Thymus (tissue), 11 donors: Measurements from ENCODE around the gene THRB. TPM values are rescaled to one million over a fixed set of nuclear protein-coding genes. Genes with fewer than 3 reads are reported as not detected.

Experiments used
- DNase-seq, 9 donors: peaks; one replicate each; pipeline ENCODE4 v3.0.0-alpha.2; 2013; ENCODE audit warnings: low spot score in 9 of 9, low read depth in 6 of 9, missing footprints in 1 of 9
- H3K27ac ChIP-seq, 2 donors: one replicate each; pipeline ENCODE4 v1.5.1; 2013; ENCODE audit warnings: control low read depth in 1 of 2, low read depth in 1 of 2, low read length in 1 of 2, mild to moderate bottlenecking in 1 of 2, moderate library complexity in 1 of 2
- H3K27me3 ChIP-seq, 2 donors: one replicate each; pipeline ENCODE4 v1.5.1; 2013; ENCODE audit warnings: low read length in 1 of 2; ENCODE audit not compliant: control insufficient read depth in 2 of 2, insufficient read depth in 1 of 2
- H3K36me3 ChIP-seq, 2 donors: one replicate each; pipeline ENCODE4 v1.5.1; 2013; ENCODE audit warnings: low read length in 1 of 2, mild to moderate bottlenecking in 1 of 2, moderate library complexity in 1 of 2; ENCODE audit not compliant: control insufficient read depth in 2 of 2, insufficient read depth in 2 of 2
- H3K4me1 ChIP-seq, 2 donors: one replicate each; pipeline ENCODE4 v1.5.1; 2013; ENCODE audit warnings: low read length in 2 of 2; ENCODE audit not compliant: control insufficient read depth in 2 of 2, insufficient read depth in 2 of 2
- H3K4me3 ChIP-seq, 2 donors: one replicate each; pipeline ENCODE4 v1.5.1; 2013; ENCODE audit warnings: low read length in 2 of 2, control low read depth in 1 of 2, mild to moderate bottlenecking in 1 of 2
- H3K9me3 ChIP-seq, 2 donors: one replicate each; pipeline ENCODE4 v1.5.1; 2013; ENCODE audit warnings: low read length in 1 of 2, mild to moderate bottlenecking in 1 of 2; ENCODE audit not compliant: control insufficient read depth in 2 of 2, insufficient read depth in 1 of 2
- WGBS: extraction: QIAGEN DNeasy Blood & Tissue Kit; methylation state at CpG from one replicate; pipeline ENCODE4 v1.1.7; 2013; 5-methylcytosine and 5-hydroxymethylcytosine counted together
- polyA plus RNA-seq: library from polyadenylated mRNA; stranded (reverse); fragments of 200-250 nt; gene quantifications from one replicate; pipeline ENCODE4 v1.2.3, GENCODE V29; 2013
- total RNA-seq: library from RNA; stranded (reverse); fragments of 120-200 nt; gene quantifications from one replicate; pipeline ENCODE4 v1.2.4, GENCODE V29; 2013
- donor health status: healthy.

THRB gene
- total and polyA plus RNA-seq, 2 donors, result 2.2 to 3.5 TPM

DNA sequence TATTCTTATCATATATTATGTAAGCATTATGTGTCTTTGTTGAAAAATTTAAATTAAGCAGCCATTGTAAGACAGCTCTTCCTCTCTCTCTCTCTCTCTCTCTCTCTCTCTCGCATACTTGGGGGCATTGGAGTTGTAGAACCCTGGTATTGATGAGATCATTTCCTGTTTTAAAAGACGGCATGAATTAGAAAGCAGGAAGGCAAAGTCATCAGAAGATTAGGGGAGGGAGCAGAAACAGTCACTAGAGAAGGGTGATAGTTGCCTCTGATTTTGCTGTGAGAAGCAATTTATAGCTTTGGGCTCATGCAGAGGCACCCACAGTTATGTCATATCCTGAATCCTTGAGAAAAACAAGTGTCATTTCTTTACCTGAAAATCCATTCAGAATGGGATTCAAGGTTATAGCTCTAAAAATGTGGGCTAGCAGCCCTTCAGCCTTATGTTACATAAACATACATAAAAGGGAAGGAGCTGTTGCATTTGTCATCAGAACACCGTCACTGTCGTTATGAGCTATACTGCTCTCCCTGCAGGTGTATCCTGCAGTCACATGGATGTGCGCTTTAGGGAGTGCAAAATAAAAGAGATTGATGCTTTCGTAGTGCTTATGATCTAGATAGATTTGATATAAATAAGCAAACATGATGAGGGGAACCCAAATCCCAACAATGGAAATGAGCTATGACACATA, 335.7 kb downstream of the THRB start:
- no peak overlapping the region for H3K4me3 ChIP-seq
- DNase-seq, result peak in 1 of 9 donors; percentile 20
- H3K36me3 ChIP-seq, result no peaks in the 10 kb centered on the region
- H3K4me1 ChIP-seq, result peaks cover 0 to 4% of the 10 kb centered on the region in 2 donors
- no peak overlapping the region for H3K27ac ChIP-seq
- H3K27me3 ChIP-seq, result peaks cover 0 to 2% of the 10 kb centered on the region in 2 donors
- WGBS, result 10% methylated on average over 6 of the region's 6 CpGs
- no peaks in the 10 kb centered on the region for H3K9me3 ChIP-seq

DNA sequence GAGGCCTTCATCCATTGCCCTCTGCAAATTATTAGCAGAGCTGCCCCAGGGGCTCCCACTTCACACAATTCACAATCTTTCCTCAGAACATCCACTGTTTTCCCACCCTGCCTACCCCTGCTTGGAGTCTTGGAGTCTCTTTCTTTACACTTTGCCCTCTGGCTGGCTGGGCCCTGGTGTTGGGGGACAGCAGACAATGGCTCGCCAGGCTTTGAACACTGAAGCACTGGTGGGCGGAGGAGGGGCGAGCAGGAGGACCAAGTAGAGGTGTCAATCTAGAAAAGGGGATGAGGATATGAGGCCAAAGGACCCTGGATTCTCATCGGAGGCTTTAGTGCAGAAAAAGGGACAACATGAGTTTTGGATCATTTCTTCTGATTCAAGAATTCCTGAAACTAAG, 337.5 kb downstream of the THRB start:
- H3K27ac ChIP-seq, result no peak overlapping the region

DNA sequence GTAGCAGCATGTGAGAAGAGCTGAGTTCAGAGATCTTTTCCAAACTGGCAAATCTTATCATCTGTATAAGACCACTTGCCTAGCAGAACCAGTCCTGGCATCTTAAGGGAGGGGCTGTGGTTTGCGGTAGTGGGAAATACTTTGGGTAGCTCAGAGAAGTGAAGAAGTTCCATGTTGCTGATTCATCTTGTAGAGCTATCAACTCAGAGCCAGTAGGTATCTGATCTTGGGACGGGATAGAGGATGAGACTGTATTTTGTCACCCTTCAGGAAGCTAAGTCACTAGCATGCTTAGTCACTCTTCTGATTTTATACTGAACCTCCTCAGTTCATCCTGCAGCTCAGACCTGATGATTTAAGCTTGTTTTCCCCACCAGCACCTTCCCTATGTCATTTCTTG, 338.2 kb downstream of the THRB start:
- Histone ChIP-seq H3K4me3 (no peak overlapping the region), H3K27me3 (peaks cover 0 to 2% of the 10 kb centered on the region in 2 donors), H3K36me3 (no peaks in the 10 kb centered on the region), H3K9me3 (no peaks in the 10 kb centered on the region), H3K27ac (no peak overlapping the region), H3K4me1 (peaks cover 0 to 4% of the 10 kb centered on the region in 2 donors)
- 54% methylated on average over 2 of the region's 2 CpGs for WGBS
- DNase-seq, result no peak

More for the DNA sequence above, 337.5 kb downstream of the THRB start:
- H3K27me3 ChIP-seq, result peaks cover 0 to 2% of the 10 kb centered on the region in 2 donors
- no peak overlapping the region for H3K4me3 ChIP-seq
- no peaks in the 10 kb centered on the region for H3K9me3 ChIP-seq
- DNase-seq, result no peak
- H3K4me1 ChIP-seq, result peaks cover 0 to 4% of the 10 kb centered on the region in 2 donors
- 84% methylated on average over 4 of the region's 4 CpGs for WGBS
- no peaks in the 10 kb centered on the region for H3K36me3 ChIP-seq

DNA sequence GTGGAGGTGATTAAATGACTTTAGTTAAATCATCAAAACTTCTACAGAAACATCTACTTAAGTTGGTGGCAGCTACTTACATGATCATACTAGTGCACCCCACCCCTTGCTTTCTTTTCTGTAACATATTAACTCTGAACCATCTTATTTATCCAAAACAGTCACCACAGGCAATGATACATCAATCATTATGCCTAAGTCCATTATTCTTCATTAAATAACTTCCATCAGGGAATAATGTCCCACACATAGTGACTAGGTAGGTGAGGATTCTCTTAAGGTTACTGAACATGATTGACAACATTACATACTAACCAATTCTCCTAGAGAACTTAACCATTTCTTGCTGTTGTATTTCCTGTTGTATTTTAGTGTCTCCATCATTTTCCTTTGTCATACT, 339.4 kb downstream of the THRB start:
- H3K4me3 ChIP-seq, result no peak overlapping the region
- H3K9me3 ChIP-seq, result no peaks in the 10 kb centered on the region
- H3K27ac ChIP-seq, result no peak overlapping the region
- H3K4me1 ChIP-seq, result peaks cover 0 to 4% of the 10 kb centered on the region in 2 donors
- H3K36me3 ChIP-seq, result no peaks in the 10 kb centered on the region
- H3K27me3 ChIP-seq, result peaks cover 0 to 2% of the 10 kb centered on the region in 2 donors
- no peak for DNase-seq

DNA sequence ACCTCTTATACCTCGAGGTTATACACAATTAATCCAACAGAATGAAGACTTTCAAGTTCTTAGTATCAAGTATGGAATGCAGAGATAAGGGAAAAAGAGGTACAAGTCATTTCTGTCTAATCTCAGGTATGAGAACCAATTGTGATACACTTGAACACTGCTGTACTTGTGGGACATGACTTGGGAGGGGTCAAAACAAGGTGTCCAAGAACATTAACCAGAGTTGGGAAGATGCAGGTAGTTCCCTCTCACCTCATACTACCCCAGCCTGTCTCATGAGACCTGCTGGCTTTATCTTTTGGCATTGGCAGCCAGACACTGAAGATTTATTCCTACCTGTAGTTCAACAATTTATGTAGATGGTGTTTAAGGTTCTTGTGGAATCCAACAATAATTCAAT, 339.9 kb downstream of the THRB start:
- DNase-seq, result no peak
- H3K27me3 ChIP-seq, result no peaks in the 10 kb centered on the region
- peaks cover 0 to 4% of the 10 kb centered on the region in 2 donors for H3K4me1 ChIP-seq
- no peaks in the 10 kb centered on the region for H3K9me3 ChIP-seq
- H3K4me3 ChIP-seq, result no peak overlapping the region
- no peaks in the 10 kb centered on the region for H3K36me3 ChIP-seq
- WGBS, result 65% methylated on average over 1 of the region's 1 CpG
- no peak overlapping the region for H3K27ac ChIP-seq

DNA sequence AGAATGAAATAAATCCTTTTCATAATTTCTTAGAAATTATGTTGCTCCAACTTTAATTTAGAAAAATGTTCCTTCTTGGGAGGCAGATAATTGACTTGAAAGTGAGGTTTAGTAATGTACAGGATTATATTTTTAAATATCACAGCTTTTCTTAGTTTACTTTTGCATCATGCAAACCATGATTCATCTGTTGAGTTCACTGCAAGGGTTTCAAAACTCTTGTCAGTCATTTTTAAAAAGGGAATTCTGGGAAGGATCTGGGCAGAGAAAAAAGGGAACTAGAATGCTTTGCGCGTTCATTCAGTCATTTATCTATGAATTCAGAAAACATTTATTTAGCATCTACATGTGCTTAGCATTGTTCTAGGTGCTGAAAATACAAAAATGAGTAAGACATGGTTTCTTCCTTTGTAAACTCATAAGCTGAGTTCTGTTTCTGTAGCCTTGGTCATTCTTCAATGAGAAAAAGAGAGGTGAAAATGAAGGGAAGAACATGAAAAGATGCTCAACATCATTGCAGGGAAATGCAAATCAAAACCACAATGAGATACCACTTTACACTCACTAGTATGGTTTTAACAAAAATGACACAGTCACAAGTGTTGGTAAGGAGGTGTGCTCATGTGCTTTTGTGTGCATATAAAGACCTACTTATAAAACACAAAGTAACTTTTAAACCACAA, 340.5 kb downstream of the THRB start:
- Histone ChIP-seq H3K27ac (no peak overlapping the region), H3K4me3 (no peak overlapping the region)

DNA sequence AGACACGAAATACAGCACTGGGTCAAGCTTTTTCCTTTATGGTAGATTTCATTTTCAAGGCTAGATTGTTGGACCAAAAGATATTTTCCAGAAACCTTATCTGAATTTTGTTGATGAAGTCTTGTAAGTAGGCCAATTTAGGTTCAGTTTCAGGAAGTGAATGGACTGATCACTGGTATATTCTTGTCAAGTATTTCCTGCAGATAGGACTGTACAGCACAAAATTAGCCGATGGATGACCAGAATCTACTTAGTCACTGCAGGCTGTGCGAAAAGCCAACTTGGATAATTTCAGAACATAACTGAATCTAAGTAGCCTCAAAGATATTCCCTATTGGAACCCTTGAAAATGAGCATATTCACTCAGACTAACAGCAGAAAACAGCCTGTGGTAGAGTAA, 343.1 kb downstream of the THRB start:
- DNase-seq, result no peak
- H3K27ac ChIP-seq, result no peak overlapping the region

More for the DNA sequence above, 340.5 kb downstream of the THRB start:
- 94% methylated on average over 2 of the region's 2 CpGs for WGBS
- H3K27me3 ChIP-seq, result no peaks in the 10 kb centered on the region
- no peaks in the 10 kb centered on the region for H3K9me3 ChIP-seq
- DNase-seq, result no peak
- no peaks in the 10 kb centered on the region for H3K36me3 ChIP-seq
- H3K4me1 ChIP-seq, result peaks cover 0 to 4% of the 10 kb centered on the region in 2 donors

DNA sequence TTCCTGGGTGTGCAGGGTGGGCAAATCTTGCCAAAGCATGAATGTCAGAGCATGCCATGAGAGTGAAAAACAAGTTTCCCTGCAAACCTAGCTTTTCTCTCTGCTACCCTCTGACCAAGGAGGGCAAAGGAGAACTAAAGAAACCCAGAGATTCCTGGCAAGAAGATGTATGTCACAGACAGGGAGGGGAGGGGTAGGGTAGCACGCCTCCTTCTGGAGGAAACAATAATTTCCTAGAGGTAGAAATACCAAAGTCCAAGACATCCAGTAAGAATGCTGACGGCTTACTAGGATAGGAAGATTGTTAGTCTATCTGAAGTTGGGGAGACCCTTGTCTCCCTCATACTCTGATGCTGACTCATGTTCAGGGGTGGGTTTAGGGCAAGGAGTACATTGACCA, 345.6 kb downstream of the THRB start:
- Histone ChIP-seq H3K36me3 (no peaks in the 10 kb centered on the region), H3K27ac (no peak overlapping the region), H3K9me3 (no peaks in the 10 kb centered on the region), H3K4me3 (no peak overlapping the region), H3K27me3 (no peaks in the 10 kb centered on the region), H3K4me1 (no peaks in the 10 kb centered on the region)
- WGBS, result 98% methylated on average over 2 of the region's 2 CpGs
- no peak for DNase-seq

More for the DNA sequence above, 343.1 kb downstream of the THRB start:
- no peaks in the 10 kb centered on the region for H3K27me3 ChIP-seq
- H3K4me3 ChIP-seq, result no peak overlapping the region
- H3K36me3 ChIP-seq, result no peaks in the 10 kb centered on the region
- WGBS, result 54% methylated on average over 3 of the region's 3 CpGs
- H3K9me3 ChIP-seq, result no peaks in the 10 kb centered on the region
- no peaks in the 10 kb centered on the region for H3K4me1 ChIP-seq

DNA sequence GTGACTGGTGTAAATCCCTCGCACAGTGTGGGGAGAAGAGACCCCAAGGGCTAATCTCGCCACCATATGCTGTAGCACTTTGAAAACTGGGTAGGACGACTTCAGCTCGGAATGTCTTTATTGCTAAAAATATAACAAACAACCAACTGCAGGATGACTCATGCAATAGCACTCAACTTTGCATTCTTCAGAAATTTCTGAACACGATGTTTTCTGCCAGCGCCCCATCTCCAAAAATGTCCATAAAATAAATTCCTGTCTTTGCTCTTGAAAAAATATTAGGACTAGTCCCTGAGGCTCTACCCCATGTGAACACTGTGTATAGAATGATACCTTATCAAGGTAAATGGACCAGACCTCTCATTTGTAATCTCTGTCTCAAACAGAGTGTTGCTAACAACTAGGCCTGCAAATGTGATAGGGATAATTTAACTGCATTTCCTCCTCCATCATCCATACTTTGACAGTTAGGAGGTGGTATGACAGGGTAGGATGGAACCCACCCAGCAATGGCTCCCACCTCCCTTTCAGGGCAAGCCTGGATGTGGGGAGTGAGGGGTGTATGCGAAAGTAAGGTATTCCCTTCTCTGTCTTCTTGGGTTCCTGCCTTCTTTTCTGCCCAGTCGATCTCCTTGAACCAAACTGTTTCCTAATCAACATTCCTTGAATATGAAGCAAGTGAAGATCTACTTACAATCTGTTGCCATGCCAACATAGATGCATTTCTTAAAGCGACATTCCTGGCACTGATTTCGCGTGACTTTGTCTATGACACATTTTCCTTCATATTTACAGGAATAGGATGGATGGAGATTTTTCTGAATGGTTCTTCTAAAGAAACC, 348.4 kb downstream of the THRB start:
- H3K27me3 ChIP-seq, result no peaks in the 10 kb centered on the region
- no peak overlapping the region for H3K4me3 ChIP-seq
- no peak for DNase-seq
- H3K36me3 ChIP-seq, result no peaks in the 10 kb centered on the region
- H3K4me1 ChIP-seq, result no peaks in the 10 kb centered on the region
- 95% methylated on average over 11 of the region's 11 CpGs for WGBS
- H3K9me3 ChIP-seq, result no peaks in the 10 kb centered on the region
- no peak overlapping the region for H3K27ac ChIP-seq
